K562 (cell line): ENCODE measurements around the gene LYST. TPM values are rescaled to one million over a fixed set of nuclear protein-coding genes. Genes with fewer than 3 reads are reported as not detected.

Source experiments
- ATAC-seq: fragments of 200-7000 bp; cut with Tn5 transposase; 3 replicates; pipeline ENCODE4 v1.9.1; 2020; ENCODE audit warnings: moderate library complexity
- BruUV-seq: library from RNA; stranded (reverse); fragments of 400-500 nt; replicated peaks from 2 replicates; lab custom pipeline; 2021; lab: Mats Ljungman, UMichigan
- CTCF ChIA-PET: fragments of 300-600 bp; formaldehyde crosslinking; extraction: SDS; loops from one replicate; lab custom pipeline; 2021; ENCODE audit warnings: low intra/inter-chr PET ratio; lab: Yijun Ruan, JAX
- POLR2A ChIA-PET: fragments of 300-600, 350-650 bp; sonication (Branson Sonifier 250); formaldehyde crosslinking; extraction: SDS; loops from one replicate; lab custom pipeline; 2021; ENCODE audit warnings: antibody characterized with exemption, inconsistent platforms; lab: Yijun Ruan, JAX
- DNase-seq, 4 experiments: peaks; one replicate each; pipeline versions ENCODE4 v3.0.0 to v3.0.0-alpha.2; 2011 to 2018; ENCODE audit warnings: low spot score in 3 of 4, mixed read lengths in 3 of 4; ENCODE audit errors: extremely low read depth in 1 of 4
- FAIRE-seq: peaks from 2 replicates; lab custom pipeline; 2011; peaks lifted over from hg19 to GRCh38; lab: Jason Lieb, UNC
- H2AFZ ChIP-seq: 2 replicates; pipeline ENCODE4 v1.6.0; 2011; ENCODE audit warnings: low read depth, low read length, control low read depth, inconsistent platforms
- H3K27ac ChIP-seq: fragments of 200-600 bp; 3 replicates; pipeline ENCODE4 v1.8.0; 2011; ENCODE audit warnings: low read depth, mild to moderate bottlenecking, control low read depth, inconsistent platforms, low read length, moderate library complexity, mixed read lengths; ENCODE audit errors: extremely low read depth
- H3K27me3 ChIP-seq, 2 experiments: fragments of 300-600 bp in 1 of 2; 2 replicates in 1 of 2; 3 replicates in 1 of 2; pipeline versions ENCODE4 v1.6.0 to v1.8.0; 2011; ENCODE audit warnings: inconsistent platforms in 2 of 2, low read length in 2 of 2, mild to moderate bottlenecking in 1 of 2, mixed read lengths in 1 of 2, moderate library complexity in 1 of 2; ENCODE audit not compliant: control insufficient read depth in 2 of 2, insufficient read depth in 2 of 2
- H3K36me3 ChIP-seq: fragments of 300-600 bp; 3 replicates; pipeline ENCODE4 v1.8.0; 2011; ENCODE audit warnings: mild to moderate bottlenecking, low read length, inconsistent platforms; ENCODE audit not compliant: control insufficient read depth, insufficient read depth
- H3K4me1 ChIP-seq, 2 experiments: fragments of 200-600 bp in 1 of 2; replicated peaks in 1 of 2; 2 replicates in 1 of 2; 3 replicates in 1 of 2; pipeline versions ENCODE4 v1.5.1 to v1.8.0; 2011; ENCODE audit warnings: inconsistent platforms in 2 of 2, low read length in 2 of 2, mild to moderate bottlenecking in 1 of 2, mixed read lengths in 1 of 2, moderate library complexity in 1 of 2; ENCODE audit not compliant: control insufficient read depth in 2 of 2, insufficient read depth in 2 of 2
- H3K4me2 ChIP-seq: 2 replicates; pipeline ENCODE4 v1.6.1; 2011; ENCODE audit warnings: low read length, control low read depth, inconsistent platforms, mixed read lengths; ENCODE audit not compliant: insufficient read depth
- H3K4me3 ChIP-seq: fragments of 200-600 bp; sonication (generic), shearing (Covaris generic); 2 replicates; pipeline ENCODE4 v1.5.1; 2016; ENCODE audit warnings: control low read depth, inconsistent platforms
- H3K79me2 ChIP-seq: fragments of 200-600 bp; 3 replicates; pipeline ENCODE4 v1.8.0; 2011; ENCODE audit warnings: low read length, inconsistent platforms; ENCODE audit not compliant: control insufficient read depth, insufficient read depth
- H3K9ac ChIP-seq, 2 experiments: 2 replicates each; pipeline versions ENCODE4 v1.6.0 to v1.6.1; 2011; ENCODE audit warnings: low read depth in 2 of 2, low read length in 2 of 2, control low read depth in 1 of 2, inconsistent platforms in 1 of 2, mild to moderate bottlenecking in 1 of 2, mixed read lengths in 1 of 2; ENCODE audit not compliant: insufficient read depth in 1 of 2
- H3K9me1 ChIP-seq: one replicate; pipeline ENCODE4 v1.6.0; 2011; ENCODE audit warnings: inconsistent platforms, mild to moderate bottlenecking, low read length, moderate library complexity; ENCODE audit not compliant: control insufficient read depth, insufficient read depth
- H3K9me3 ChIP-seq: replicated peaks from 2 replicates; pipeline ENCODE4 v1.5.1; 2011; ENCODE audit warnings: low read depth, low read length, inconsistent platforms; ENCODE audit not compliant: control insufficient read depth, insufficient read depth
- H4K20me1 ChIP-seq: replicated peaks from 2 replicates; pipeline ENCODE4 v1.6.1; 2011; ENCODE audit warnings: low read length, inconsistent platforms, mixed read lengths; ENCODE audit not compliant: control insufficient read depth, insufficient read depth
- ATF3 ChIP-seq, 2 experiments: fragments of 450-650 bp in 1 of 2; sonication (generic) in 1 of 2; formaldehyde crosslinking in 1 of 2; IDR thresholded peaks in 1 of 2; conservative IDR thresholded peaks in 1 of 2; 2 replicates each; pipeline versions ENCODE4 v1.6.1 to v1.8.1; 2016 to 2023; ENCODE audit warnings: mild to moderate bottlenecking in 2 of 2, moderate library complexity in 2 of 2, inconsistent platforms in 1 of 2, missing genetic modification reagents in 1 of 2
- CEBPG ChIP-seq, 3 experiments: fragments of 200-800 bp in 1 of 3; sonication (Bioruptor generic) in 1 of 3; sonication (generic) in 1 of 3; formaldehyde crosslinking in 1 of 3; IDR thresholded peaks in 2 of 3; conservative IDR thresholded peaks in 1 of 3; 2 replicates each; pipeline versions ENCODE4 v1.6.1 to v1.8.0; 2016 to 2022; ENCODE audit warnings: missing compliant biosample characterization in 2 of 3, missing genetic modification characterization in 2 of 3, mild to moderate bottlenecking in 1 of 3, missing genetic modification reagents in 1 of 3
- FOSL1 ChIP-seq: fragments of 200-800 bp; sonication (Bioruptor generic); conservative IDR thresholded peaks from 2 replicates; pipeline ENCODE4 v1.6.1; 2016; ENCODE audit warnings: missing genetic modification characterization, missing compliant biosample characterization
- HDAC3 ChIP-seq: fragments of 450-650 bp; IDR thresholded peaks from 2 replicates; pipeline ENCODE4 v1.6.1; 2018; ENCODE audit warnings: borderline replicate concordance, mild to moderate bottlenecking, moderate library complexity; ENCODE audit not compliant: partially characterized antibody
- KDM1A ChIP-seq, 2 experiments: fragments of 450-650 bp; IDR thresholded peaks; 2 replicates each; pipeline ENCODE4 v1.6.1; 2016; ENCODE audit warnings: mild to moderate bottlenecking in 2 of 2
- TEAD1 ChIP-seq, 2 experiments: fragments of 450-650 bp in 1 of 2; sonication (generic) in 1 of 2; formaldehyde crosslinking; IDR thresholded peaks; 2 replicates each; pipeline versions ENCODE4 v1.4.0 to v1.8.0; 2020 to 2022; ENCODE audit warnings: mild to moderate bottlenecking in 2 of 2, missing genetic modification reagents in 1 of 2
- ZKSCAN3 ChIP-seq: fragments of 250-450 bp; sonication (Bioruptor Pico); IDR thresholded peaks from 2 replicates; pipeline ENCODE4 v1.4.0; 2020
- ZNF76 ChIP-seq: fragments of 250-450 bp; sonication (Bioruptor Pico); IDR thresholded peaks from 2 replicates; pipeline ENCODE4 v1.4.0; 2020; ENCODE audit warnings: mild to moderate bottlenecking, moderate library complexity, borderline replicate concordance
- WGBS: fragments of 100-300 bp; shearing (Covaris generic); methylation state at CpG from one replicate; pipeline ENCODE4 v1.1.6; 2016; ENCODE audit warnings: low coverage, mixed read lengths; ENCODE audit not compliant: insufficient coverage; ENCODE audit errors: missing lambda C conversion rate; 5-methylcytosine and 5-hydroxymethylcytosine counted together
- in situ Hi-C: fragments of 300-500 bp; cut with MboI; formaldehyde crosslinking; loops from 4 replicates; pipeline ENCODE4 v1.15.0; 2018; ENCODE audit warnings: inconsistent platforms, mixed read lengths
- intact Hi-C: fragments of 100-400 bp; cut with micrococcal nuclease; formaldehyde crosslinking; loops from 2 replicates; pipeline ENCODE4 v1.14.2; 2022
- polyA plus RNA-seq, 8 experiments: library from polyadenylated mRNA; depleted of rRNA in 4 of 8; stranded (reverse) in 5 of 8; unstranded in 3 of 8; fragments of >200 nt; fragmentation: Nextera tagmentation in 2 of 8; fragmentation: Illumina TruSeq in 1 of 8; extraction: Ambion mirVana in 2 of 8; extraction: Trizol in 1 of 8; gene quantifications; 2 replicates each; pipeline versions ENCODE4 v1.2.1 to v1.2.3, GENCODE V29; 2011 to 2014; ENCODE audit warnings: inconsistent platforms in 1 of 8, missing spikeins in 1 of 8
- total RNA-seq, 7 experiments: library from RNA; depleted of rRNA in 6 of 7; stranded (reverse); fragments of >200 nt in 6 of 7; fragmentation: Illumina TruSeq in 2 of 7; extraction: Trizol in 2 of 7; gene quantifications; 2 replicates each; pipeline versions ENCODE4 v1.2.1 to v1.2.3, GENCODE V29; 2011 to 2021; ENCODE audit warnings: low replicate concordance in 1 of 7

The LYST gene
- total and polyA plus RNA-seq, 9 of the 15 experiments (the other 6 are each of a cell fraction or from before 2014, with no cell fraction given), result 0.73 to 2.4 (median 1.4) TPM

GRCh38 chr1:235883261-235883927 is 16.7 kb upstream of the LYST start:
- POLR2A ChIA-PET, result interaction anchor here (1.3 kb wide), 1 partner anchor 9 kb away, joined by 3 read pairs; no protein-coding TSS in a partner anchor
- Histone ChIP-seq H3K4me1 (no peaks in the 10 kb centered on the region), H3K9me3 (no peaks in the 10 kb centered on the region), H3K4me2 (no peak overlapping the region), H3K4me3 (no peak overlapping the region), H3K79me2 (no peaks in the 10 kb centered on the region), H2AFZ (no peak overlapping the region), H3K36me3 (no peaks in the 10 kb centered on the region), H3K27me3 (peaks cover 25 to 27% of the 10 kb centered on the region in 2 experiments), H3K27ac (no peak overlapping the region), H3K9ac (no peak overlapping the region), H3K9me1 (no peaks in the 10 kb centered on the region), H4K20me1 (no peaks in the 10 kb centered on the region)
- CTCF ChIA-PET, result no interaction called here
- WGBS, result under 1% methylated on average over 12 of the region's 12 CpGs
- DNase-seq (no peak), ATAC-seq (no peak), FAIRE-seq (no peak)
- intact Hi-C loops (no loop called here), in situ Hi-C loops (no loop called here)
- BruUV-seq, result no TSS peak
- TF ChIP-seq ATF3 (IDR thresholded peaks at IDR 0.05) (0 out of 2 replicates have a peak, but pooled peaks have one; percentile 14), ATF3 (CRISPR knock-in tag; conservative IDR thresholded peaks at IDR 0.05) (no peak), CEBPG (CRISPR knock-in tag; IDR thresholded peaks at IDR 0.05) (no peak), CEBPG (tag; conservative IDR thresholded peaks at IDR 0.05 in 1 of 2, IDR thresholded peaks at IDR 0.05 in 1 of 2) (no peak), ZKSCAN3 (CRISPR knock-in tag) (no peak), HDAC3 (no peak), FOSL1 (tag) (0 out of 2 replicates have a peak, but pooled peaks have one; percentile 26), ZNF76 (no peak), TEAD1 (CRISPR knock-in tag; IDR thresholded peaks at IDR 0.05) (no peak), KDM1A (IDR thresholded peaks at IDR 0.05) (peak; percentile 30 to 68; a peak in 3 of 4 replicates)
